HCT116 (cell line): Measurements from ENCODE around the gene KLHL24.

Experiments
- CTCF ChIP-seq, 3 experiments: fragments of 200-600 bp in 1 of 3; sonication (generic) in 1 of 3; IDR thresholded peaks in 2 of 3; conservative IDR thresholded peaks in 1 of 3; 2 replicates each; pipeline ENCODE4 v1.5.1; 2012 to 2017; ENCODE audit warnings: low read depth in 2 of 3, low read length in 2 of 3, antibody characterized with exemption in 1 of 3, borderline replicate concordance in 1 of 3, control low read depth in 1 of 3, mild to moderate bottlenecking in 1 of 3, mixed read lengths in 1 of 3, mixed run types in 1 of 3, moderate library complexity in 1 of 3; ENCODE audit not compliant: insufficient read depth in 1 of 3
- EZH2 ChIP-seq: fragments of 200-600 bp; sonication (generic); IDR thresholded peaks from 2 replicates; pipeline ENCODE4 v1.6.1; 2017; ENCODE audit warnings: antibody characterized with exemption, mixed run types
- POLR2A ChIP-seq: IDR thresholded peaks from 2 replicates; pipeline ENCODE4 v1.7.0; 2011; ENCODE audit warnings: borderline replicate concordance; ENCODE audit not compliant: insufficient read depth, insufficient read length; ENCODE audit errors: extremely low read depth
- TCF7L2 ChIP-seq: IDR thresholded peaks from 2 replicates; pipeline ENCODE4 v1.7.0; 2011; ENCODE audit warnings: borderline replicate concordance, inconsistent platforms; ENCODE audit not compliant: insufficient read depth, insufficient read length; ENCODE audit errors: extremely low read depth

- no peak for TF ChIP-seq EZH2
- TF ChIP-seq TCF7L2: no peak
- TF ChIP-seq CTCF (IDR thresholded peaks at IDR 0.05 in 2 of 3, conservative IDR thresholded peaks at IDR 0.05 in 1 of 3; ENCODE audit: borderline replicate concordance in 1 of 3, insufficient read depth in 1 of 3, low read depth in 2 of 3, low read length in 2 of 3): no peak
- TF ChIP-seq POLR2A: no peak
These were observed 60.3 kb downstream of the KLHL24 start for GRCh38 chr3:183695569-183696364.
